ENCODE results near the gene EVA1A.

The EVA1A gene

DNA sequence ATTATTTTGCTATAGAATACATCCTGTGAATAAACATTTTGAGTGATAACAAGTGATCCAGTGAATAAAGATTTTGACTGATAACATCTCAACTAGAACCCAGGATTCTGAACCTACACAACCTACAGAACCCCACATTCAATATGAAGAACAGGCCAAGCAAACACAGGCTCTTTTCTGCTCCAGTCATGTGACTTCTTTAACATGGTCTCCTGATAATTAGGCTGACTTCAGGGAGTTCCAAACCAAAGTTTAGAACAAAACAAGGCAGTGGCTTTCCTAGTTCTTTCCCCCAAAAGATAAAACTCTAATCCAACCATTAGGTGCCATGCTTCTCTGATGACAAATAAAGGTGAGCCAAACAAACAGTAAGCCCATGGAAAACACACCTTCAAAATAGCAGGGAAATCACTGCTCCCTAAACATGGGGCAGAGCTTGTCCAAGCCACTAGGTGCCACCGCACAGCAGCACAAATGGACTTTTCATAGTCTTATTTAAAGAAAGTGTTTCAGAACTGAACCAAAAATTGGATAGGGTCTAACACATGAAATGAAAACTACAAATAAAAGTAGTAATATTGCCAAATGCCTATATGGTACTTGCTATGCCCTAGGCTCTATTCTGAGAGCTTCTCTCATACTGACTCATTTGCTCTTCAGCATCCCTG is 95.3 kb downstream of the EVA1A start:
- H3K4me3 ChIP-seq = no peak overlapping the region
- no peak overlapping the region for H3K27ac ChIP-seq

GRCh38 chr2:75464348-75464946 is 96.3 kb downstream of the EVA1A start:
- H3K4me3 ChIP-seq = no peak overlapping the region
- H3K27ac ChIP-seq = no peak overlapping the region

DNA sequence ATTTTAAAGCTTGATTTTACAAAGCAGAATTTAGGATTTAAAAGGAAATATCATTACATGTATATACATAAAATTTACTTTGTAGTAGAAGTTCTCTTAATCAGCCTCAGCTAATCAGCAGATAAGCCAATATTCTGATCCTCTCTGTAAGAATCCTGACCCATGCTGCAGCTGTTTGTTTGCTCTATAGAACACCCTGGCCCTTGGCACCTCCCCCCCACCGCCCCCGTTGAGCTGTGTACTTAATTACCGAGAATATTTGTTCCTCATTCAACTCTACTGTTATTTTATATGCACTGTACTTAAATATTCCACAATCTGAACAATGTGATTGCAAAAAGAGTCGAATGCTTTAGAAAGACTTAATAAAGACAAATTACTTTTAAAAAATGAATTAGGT is 98.0 kb downstream of the EVA1A start:
- no peak overlapping the region for H3K4me3 ChIP-seq
- no peak overlapping the region for H3K27ac ChIP-seq

- H3K27ac ChIP-seq = no peak overlapping the region
Measured at GRCh38 chr2:75462206-75462605, 98.5 kb downstream of the EVA1A start.

GRCh38 chr2:75460630-75461029 is 100.1 kb downstream of the EVA1A start:
- H3K4me3 ChIP-seq = no peak overlapping the region
- H3K27ac ChIP-seq = no peak overlapping the region

More at GRCh38 chr2:75462206-75462605, 98.5 kb downstream of the EVA1A start:
- no peak overlapping the region for H3K4me3 ChIP-seq

DNA sequence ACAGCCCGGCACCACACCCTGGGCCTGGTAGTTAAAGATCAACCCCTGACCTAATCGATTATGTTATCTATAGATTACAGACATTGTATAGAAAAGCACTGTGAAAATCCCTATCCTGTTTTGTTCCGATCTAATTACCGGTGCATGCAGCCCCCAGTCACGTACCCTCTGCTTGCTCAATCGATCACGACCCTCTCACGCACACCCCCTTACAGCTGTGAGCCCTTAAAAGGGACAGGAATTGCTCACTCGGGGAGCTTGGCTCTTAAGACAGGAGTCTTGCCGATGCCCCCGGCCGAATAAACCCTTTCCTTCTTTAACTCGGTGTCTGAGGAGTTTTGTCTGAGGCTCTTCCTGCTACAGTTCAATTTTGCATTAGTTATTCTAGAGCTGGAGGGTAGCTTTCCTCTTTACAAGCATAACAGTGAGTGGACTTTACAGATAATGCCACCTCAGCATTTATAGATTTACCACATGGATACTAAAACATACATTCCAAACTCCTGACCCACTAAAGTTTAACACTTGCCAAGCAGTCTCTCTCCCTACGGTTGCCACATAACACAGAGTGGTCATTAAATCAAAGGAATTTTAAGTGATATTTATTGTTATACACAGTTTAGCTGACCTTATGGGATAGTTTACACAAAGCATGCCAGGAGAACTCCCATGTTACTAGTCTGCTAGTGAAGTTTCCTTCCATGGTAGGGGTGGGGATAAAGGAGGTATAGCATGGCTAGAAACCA is 101.0 kb downstream of the EVA1A start:
- Histone ChIP-seq H3K27ac (no peak overlapping the region), H3K4me3 (no peak overlapping the region)

DNA sequence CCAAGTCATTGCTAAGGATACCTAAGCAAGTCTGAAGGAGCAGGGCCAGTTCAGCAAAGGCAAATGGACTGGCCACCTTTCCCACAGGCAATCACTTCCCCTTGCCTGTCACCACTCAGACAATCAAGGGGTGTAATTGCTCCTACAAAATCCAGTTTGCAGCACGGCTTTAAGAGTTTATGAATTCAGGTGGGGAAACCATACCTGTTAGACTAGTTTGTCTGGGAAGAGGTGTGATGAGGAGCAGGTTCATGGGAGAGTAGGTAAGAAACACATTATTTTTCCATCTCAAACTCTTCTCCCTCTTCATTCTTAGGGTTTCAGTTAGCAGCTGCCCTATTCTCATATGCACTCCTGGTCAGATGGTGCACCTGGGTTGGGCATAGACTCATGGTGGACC is 102.5 kb downstream of the EVA1A start:
- Histone ChIP-seq H3K4me3 (no peak overlapping the region), H3K27ac (no peak overlapping the region)

GRCh38 chr2:75456825-75457224 is 103.9 kb downstream of the EVA1A start:
- H3K27ac ChIP-seq = no peak overlapping the region
- H3K4me3 ChIP-seq = no peak overlapping the region

DNA sequence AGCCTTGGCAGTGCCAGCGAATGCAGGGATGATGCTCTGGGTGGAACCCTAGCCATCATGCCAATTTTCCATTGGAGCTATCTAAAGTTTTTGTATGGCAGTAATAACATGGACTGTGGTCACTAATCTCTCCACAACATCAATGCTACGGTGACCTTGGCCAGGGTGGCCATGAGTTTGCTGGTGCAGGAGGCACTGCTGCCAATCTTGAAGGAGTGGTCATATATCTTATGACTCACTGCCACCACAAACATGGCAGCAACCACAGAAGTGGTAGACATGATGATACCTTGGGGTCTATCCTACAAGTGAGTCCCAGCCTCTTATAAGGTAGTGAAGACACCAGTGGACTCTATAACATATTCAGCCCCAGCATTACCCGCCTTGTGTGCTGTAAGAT is 104.6 kb downstream of the EVA1A start:
- H3K27ac ChIP-seq = no peak overlapping the region
- no peak overlapping the region for H3K4me3 ChIP-seq

GRCh38 chr2:75454241-75454620 is 106.5 kb downstream of the EVA1A start:
- no peak overlapping the region for H3K27ac ChIP-seq

DNA sequence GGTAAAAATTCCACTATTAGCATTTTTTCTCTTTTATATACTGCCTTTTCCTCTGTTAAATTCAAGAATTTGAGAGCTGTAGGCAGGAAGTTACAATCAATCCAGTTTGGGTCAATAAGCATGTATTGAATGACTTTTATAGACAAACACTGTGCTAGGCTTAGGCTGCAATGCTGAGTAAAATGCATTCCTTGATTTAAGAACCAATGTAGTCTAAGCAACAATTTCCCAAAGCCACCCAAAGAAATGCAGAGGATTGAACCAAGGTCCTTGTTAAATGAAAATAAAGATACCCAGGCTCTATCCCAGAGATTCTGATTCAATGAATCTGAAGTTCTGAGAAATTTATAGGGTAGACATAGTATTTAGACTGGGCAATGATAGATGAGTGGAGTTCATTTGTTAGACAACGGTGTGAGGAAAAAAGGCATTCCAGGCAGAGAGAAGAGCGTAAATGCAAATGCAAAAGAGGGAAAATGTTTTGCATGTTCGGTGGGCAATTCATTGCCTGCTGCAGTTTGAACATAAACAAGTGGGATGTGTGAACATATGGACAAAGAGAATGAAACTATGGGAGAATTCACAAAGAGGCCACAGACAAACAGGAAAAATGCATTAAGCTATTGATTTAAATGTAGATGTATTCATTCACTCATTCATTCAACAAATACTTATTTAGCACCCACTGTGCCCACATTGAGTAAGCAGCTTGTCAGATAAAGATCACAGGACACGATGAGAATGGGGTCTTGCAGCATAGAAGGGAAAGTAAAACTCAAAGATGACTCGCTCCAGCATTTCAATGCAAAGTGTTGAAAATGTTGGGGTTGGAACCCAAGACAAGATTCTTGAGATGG is 107.1 kb downstream of the EVA1A start:
- H3K27ac ChIP-seq = no peak overlapping the region
- no peak overlapping the region for H3K4me3 ChIP-seq

More at GRCh38 chr2:75454241-75454620, 106.5 kb downstream of the EVA1A start:
- no peak overlapping the region for H3K4me3 ChIP-seq

DNA sequence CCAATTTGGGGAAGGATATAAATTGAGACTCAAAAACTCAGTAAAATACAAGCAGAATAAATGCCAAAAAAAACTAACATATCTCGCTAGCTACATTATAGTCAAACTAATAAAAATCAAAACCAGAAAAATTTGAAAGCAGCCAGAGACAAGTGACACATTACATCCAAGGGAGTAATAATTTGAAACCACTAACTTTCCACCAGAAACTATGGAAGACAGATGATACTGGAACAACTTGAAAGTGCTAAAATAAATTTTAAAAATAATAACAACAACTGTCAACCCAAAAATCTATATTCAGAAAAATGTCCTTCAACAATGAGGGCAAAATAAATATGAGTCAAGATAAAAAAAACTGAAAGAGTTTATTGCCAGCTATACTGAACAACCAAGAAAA is 110.7 kb downstream of the EVA1A start:
- Histone ChIP-seq H3K4me3 (no peak overlapping the region), H3K27ac (no peak overlapping the region)

DNA sequence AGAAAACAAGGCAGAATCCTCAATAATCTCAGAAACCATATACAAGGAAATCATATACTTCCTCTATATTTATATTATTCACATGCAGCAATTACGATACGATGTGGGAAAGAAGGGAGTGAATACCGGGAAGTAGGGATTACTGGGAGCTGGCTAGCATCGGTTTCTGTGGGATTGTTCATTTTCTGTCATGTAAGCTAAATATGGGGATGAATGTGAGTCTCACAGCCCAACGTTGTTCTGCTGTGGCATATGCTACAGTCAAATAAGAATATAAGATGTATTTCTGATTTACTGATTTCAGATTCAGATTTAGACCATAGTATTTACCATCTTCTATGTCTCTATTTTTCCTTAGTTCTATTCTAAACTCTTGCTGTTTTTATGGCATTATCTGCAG is 113.6 kb downstream of the EVA1A start:
- Histone ChIP-seq H3K4me3 (no peak overlapping the region), H3K27ac (no peak overlapping the region)
